HL-60 (cell line): ENCODE measurements around the gene RASSF7.

ENCODE experiments used
- DNase-seq, 2 experiments: peaks; one replicate each; pipeline ENCODE4 v3.0.0-alpha.2; 2010 to 2020; ENCODE audit warnings: low read depth in 1 of 2, low spot score in 1 of 2
- H3K27ac ChIP-seq: fragments of 250-450 bp; sonication (Bioruptor Pico); replicated peaks from 2 replicates; pipeline ENCODE4 v1.5.1; 2020; ENCODE audit warnings: mild to moderate bottlenecking, moderate library complexity
- H3K27me3 ChIP-seq: fragments of 250-450 bp; sonication (Bioruptor Pico); 2 replicates; pipeline ENCODE4 v1.5.1; 2021; ENCODE audit warnings: mild to moderate bottlenecking, moderate library complexity; ENCODE audit not compliant: insufficient read depth, poor library complexity, severe bottlenecking
- H3K4me3 ChIP-seq: replicated peaks from 2 replicates; pipeline ENCODE4 v1.5.1; 2011; ENCODE audit warnings: mild to moderate bottlenecking, control low read depth, low read length; ENCODE audit not compliant: insufficient read depth
- GABPA ChIP-seq: IDR thresholded peaks from 2 replicates; pipeline ENCODE4 v1.6.1; 2012; ENCODE audit warnings: low read depth
- POLR2AphosphoS5 ChIP-seq: IDR thresholded peaks from 2 replicates; pipeline ENCODE4 v1.6.1; 2012; ENCODE audit warnings: low read depth
- REST ChIP-seq: IDR thresholded peaks from 2 replicates; pipeline ENCODE4 v1.6.1; 2012; ENCODE audit warnings: low read depth; ENCODE audit not compliant: insufficient replicate concordance
- SPI1 ChIP-seq: IDR thresholded peaks from 2 replicates; pipeline ENCODE4 v1.6.1; 2012; ENCODE audit warnings: low read depth, mild to moderate bottlenecking, borderline replicate concordance
- TF ChIP-seq, protein P1 (sequence below): IDR thresholded peaks from one replicate; pipeline ENCODE4 v1.5.1; 2011; ENCODE audit warnings: low read length, control low read depth, inconsistent platforms; ENCODE audit not compliant: insufficient read depth

The RASSF7 gene

DNA sequence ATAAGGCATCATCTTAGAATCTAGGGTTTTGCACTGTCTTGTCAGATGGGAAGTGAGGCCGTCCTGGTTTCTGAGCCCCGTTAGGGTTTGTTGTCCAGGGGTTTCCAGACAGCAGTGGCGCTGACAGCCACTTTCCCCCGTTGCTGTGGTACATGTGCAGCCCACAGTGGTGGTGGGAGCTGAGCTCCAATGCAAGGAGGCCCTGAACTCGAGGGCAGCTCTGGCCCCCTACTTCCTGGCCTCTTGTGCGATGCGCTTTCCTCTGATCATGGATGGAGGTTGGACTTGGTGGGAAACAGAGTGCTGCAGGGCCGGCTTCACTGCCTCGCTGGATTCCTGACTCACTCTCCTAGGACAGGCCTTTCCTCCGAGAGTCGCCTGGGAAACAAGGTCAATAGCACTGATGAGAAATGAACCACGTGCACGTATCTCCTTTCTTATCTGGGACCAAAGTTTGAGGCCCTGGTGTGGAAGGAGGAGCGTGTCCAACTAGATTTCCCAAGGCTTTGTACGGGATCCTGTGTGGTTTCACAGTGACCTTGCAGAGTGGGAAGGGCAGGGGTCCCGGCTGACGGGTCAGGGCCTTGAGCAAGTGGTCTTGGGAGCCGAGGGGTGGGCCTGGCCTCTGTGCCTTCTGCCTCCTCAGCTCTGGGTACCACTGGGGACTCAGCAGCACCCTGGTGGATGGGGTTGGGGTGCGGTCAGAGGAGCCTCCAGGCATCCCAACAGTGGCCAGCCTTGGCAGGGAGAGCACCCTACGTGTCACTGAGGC lies 19.2 kb downstream of the RASSF7 start:
- TF ChIP-seq REST, result no peak
- TF ChIP-seq GABPA, result no peak
- TF ChIP-seq, protein P1, sequence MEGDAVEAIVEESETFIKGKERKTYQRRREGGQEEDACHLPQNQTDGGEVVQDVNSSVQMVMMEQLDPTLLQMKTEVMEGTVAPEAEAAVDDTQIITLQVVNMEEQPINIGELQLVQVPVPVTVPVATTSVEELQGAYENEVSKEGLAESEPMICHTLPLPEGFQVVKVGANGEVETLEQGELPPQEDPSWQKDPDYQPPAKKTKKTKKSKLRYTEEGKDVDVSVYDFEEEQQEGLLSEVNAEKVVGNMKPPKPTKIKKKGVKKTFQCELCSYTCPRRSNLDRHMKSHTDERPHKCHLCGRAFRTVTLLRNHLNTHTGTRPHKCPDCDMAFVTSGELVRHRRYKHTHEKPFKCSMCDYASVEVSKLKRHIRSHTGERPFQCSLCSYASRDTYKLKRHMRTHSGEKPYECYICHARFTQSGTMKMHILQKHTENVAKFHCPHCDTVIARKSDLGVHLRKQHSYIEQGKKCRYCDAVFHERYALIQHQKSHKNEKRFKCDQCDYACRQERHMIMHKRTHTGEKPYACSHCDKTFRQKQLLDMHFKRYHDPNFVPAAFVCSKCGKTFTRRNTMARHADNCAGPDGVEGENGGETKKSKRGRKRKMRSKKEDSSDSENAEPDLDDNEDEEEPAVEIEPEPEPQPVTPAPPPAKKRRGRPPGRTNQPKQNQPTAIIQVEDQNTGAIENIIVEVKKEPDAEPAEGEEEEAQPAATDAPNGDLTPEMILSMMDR, result no peak
- no peak for TF ChIP-seq SPI1
- no peak for TF ChIP-seq POLR2AphosphoS5
- no peak overlapping the region for H3K4me3 ChIP-seq
- no peak for DNase-seq
- peaks cover 2% of the 10 kb centered on the region for H3K27me3 ChIP-seq
- no peak overlapping the region for H3K27ac ChIP-seq

- DNase-seq, result no peak
- TF ChIP-seq POLR2AphosphoS5, result no peak
- H3K27ac ChIP-seq, result no peak overlapping the region
- no peak overlapping the region for H3K4me3 ChIP-seq
- H3K27me3 ChIP-seq, result no peaks in the 10 kb centered on the region
These were observed 20.6 kb downstream of the RASSF7 start for GRCh38 chr11:581342-581741.

DNA sequence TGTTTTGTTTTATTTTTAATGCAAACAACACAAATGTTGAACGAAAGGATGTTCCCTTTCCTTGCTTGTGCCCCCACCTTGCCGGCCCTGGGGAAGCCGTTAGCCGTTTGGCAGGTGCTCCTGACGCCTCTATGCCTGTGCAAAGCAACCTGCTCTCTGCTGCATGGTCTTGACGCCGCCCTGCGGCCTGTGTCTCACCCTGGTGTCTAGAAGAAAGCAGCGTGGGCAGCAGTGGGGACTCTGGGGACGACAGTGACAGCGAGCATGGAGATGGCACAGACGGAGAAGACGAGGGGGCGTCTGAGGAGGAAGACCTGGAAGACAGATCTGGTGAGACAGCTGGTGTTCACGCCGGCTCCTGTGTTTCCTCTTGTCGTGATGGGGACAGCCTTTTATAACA lies 21.0 kb downstream of the RASSF7 start:
- Histone ChIP-seq H3K27ac (no peak overlapping the region), H3K27me3 (no peaks in the 10 kb centered on the region), H3K4me3 (no peak overlapping the region)
- DNase-seq, result no peak
- TF ChIP-seq GABPA (no peak), POLR2AphosphoS5 (no peak), SPI1 (no peak), REST (no peak)
- TF ChIP-seq, protein P1, result no peak

DNA sequence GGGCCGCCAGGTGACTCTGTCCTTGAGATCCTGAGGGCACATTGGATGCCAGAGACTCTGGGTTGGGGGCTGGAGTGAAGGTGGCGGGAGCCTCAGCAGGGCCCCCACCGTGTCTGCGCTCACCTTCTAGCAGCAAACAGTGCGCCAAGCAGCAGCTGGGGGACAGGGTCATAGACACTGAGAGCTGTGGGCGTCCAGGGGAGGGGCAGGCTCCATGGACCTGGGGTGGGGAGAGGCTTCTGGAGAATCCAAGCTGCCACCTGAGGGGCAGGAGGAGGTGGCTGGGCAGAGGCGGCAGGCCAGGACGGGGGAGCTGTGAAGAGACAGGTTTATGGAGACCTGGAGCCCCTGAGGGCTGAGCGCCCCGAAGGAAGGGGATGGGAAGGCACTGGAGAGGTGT lies 23.5 kb downstream of the RASSF7 start:
- Histone ChIP-seq H3K27me3 (no peaks in the 10 kb centered on the region), H3K27ac (no peak overlapping the region), H3K4me3 (no peak overlapping the region)
- no peak for DNase-seq
- TF ChIP-seq, protein P1, result no peak
- TF ChIP-seq POLR2AphosphoS5 (no peak), REST (no peak), SPI1 (no peak), GABPA (no peak)
